K562 (cell line): ENCODE data around the gene RBBP4. TPM values are rescaled to one million over a fixed set of nuclear protein-coding genes. Genes with fewer than 3 reads are reported as not detected.

Source experiments
- ADNP ChIP-seq: fragments of 200-800 bp; sonication (Bioruptor generic); IDR thresholded peaks from 2 replicates; pipeline ENCODE4 v1.6.1; 2016; ENCODE audit warnings: missing genetic modification characterization, missing compliant biosample characterization
- CBFA2T2 ChIP-seq: fragments of 450-650 bp; conservative IDR thresholded peaks from 2 replicates; pipeline ENCODE4 v1.6.1; 2017; ENCODE audit warnings: mild to moderate bottlenecking
- CREB3L1 ChIP-seq: fragments of 450-650 bp; IDR thresholded peaks from 2 replicates; pipeline ENCODE4 v1.6.1; 2014; ENCODE audit warnings: low read depth, mild to moderate bottlenecking, moderate library complexity, borderline replicate concordance
- CUX1 ChIP-seq: fragments of 200-800 bp; sonication (Bioruptor generic); IDR thresholded peaks from 2 replicates; pipeline ENCODE4 v1.6.1; 2016; ENCODE audit warnings: missing genetic modification characterization, missing compliant biosample characterization
- E2F3 ChIP-seq: fragments of 250-450 bp; sonication (Bioruptor Pico); IDR thresholded peaks from 2 replicates; pipeline ENCODE4 v1.4.0; 2020; ENCODE audit warnings: mild to moderate bottlenecking
- HCFC1 ChIP-seq: IDR thresholded peaks from 2 replicates; pipeline ENCODE4 v1.6.1; 2012; ENCODE audit warnings: low read depth, low read length, improper control_type of control experiment
- HSF4 ChIP-seq: fragments of 250-450 bp; sonication (Bioruptor Pico); IDR thresholded peaks from 2 replicates; pipeline ENCODE4 v2.1.2; 2022; ENCODE audit warnings: mild to moderate bottlenecking, moderate library complexity, borderline replicate concordance
- MBD2 ChIP-seq: sonication (generic); IDR thresholded peaks from 2 replicates; pipeline ENCODE4 v1.6.1; 2016; ENCODE audit warnings: low read depth, borderline replicate concordance
- MNT ChIP-seq, 2 experiments: fragments of 450-650 bp; conservative IDR thresholded peaks; 2 replicates each; pipeline ENCODE4 v1.6.1; 2017; ENCODE audit warnings: mild to moderate bottlenecking in 2 of 2, moderate library complexity in 2 of 2
- NR1H2 ChIP-seq: sonication (generic); formaldehyde crosslinking; IDR thresholded peaks from 2 replicates; pipeline ENCODE4 v1.4.0; 2020; ENCODE audit warnings: mild to moderate bottlenecking, missing genetic modification reagents
- RBM34 ChIP-seq: fragments of 200-400 bp; formaldehyde crosslinking; IDR thresholded peaks from 2 replicates; pipeline ENCODE4 v1.6.1; 2018; ENCODE audit warnings: low read length, borderline replicate concordance; ENCODE audit not compliant: insufficient read depth
- RCOR1 ChIP-seq, 2 experiments: IDR thresholded peaks; 2 replicates each; pipeline ENCODE4 v1.6.1; 2012; ENCODE audit warnings: low read depth in 2 of 2, low read length in 2 of 2, borderline replicate concordance in 1 of 2, improper control_type of control experiment in 1 of 2
- RNF219 ChIP-seq: fragments of 250-450 bp; sonication (Bioruptor Pico); IDR thresholded peaks from 2 replicates; pipeline ENCODE4 v1.5.0; 2022; ENCODE audit warnings: mild to moderate bottlenecking
- SREBF2 ChIP-seq: sonication (generic); formaldehyde crosslinking; IDR thresholded peaks from 2 replicates; pipeline ENCODE4 v1.4.0; 2020; ENCODE audit warnings: mild to moderate bottlenecking, missing genetic modification reagents
- ZBTB7A ChIP-seq: IDR thresholded peaks from 2 replicates; pipeline ENCODE4 v1.6.1; 2011; ENCODE audit warnings: low read depth, mild to moderate bottlenecking, low read length, moderate library complexity, borderline replicate concordance; ENCODE audit not compliant: control insufficient read depth
- ZNF121 ChIP-seq: sonication (generic); formaldehyde crosslinking; conservative IDR thresholded peaks from 2 replicates; pipeline ENCODE4 v1.8.0; 2022; ENCODE audit warnings: missing genetic modification reagents
- ZNF644 ChIP-seq: fragments of 200-800 bp; sonication (Bioruptor generic); IDR thresholded peaks from 2 replicates; pipeline ENCODE4 v1.6.1; 2016; ENCODE audit warnings: low read depth, missing genetic modification characterization, missing compliant biosample characterization
- polyA plus RNA-seq, 8 experiments: library from polyadenylated mRNA; depleted of rRNA in 4 of 8; stranded (reverse) in 5 of 8; unstranded in 3 of 8; fragments of >200 nt; fragmentation: Nextera tagmentation in 2 of 8; fragmentation: Illumina TruSeq in 1 of 8; extraction: Ambion mirVana in 2 of 8; extraction: Trizol in 1 of 8; gene quantifications; 2 replicates each; pipeline versions ENCODE4 v1.2.1 to v1.2.3, GENCODE V29; 2011 to 2014; ENCODE audit warnings: inconsistent platforms in 1 of 8, missing spikeins in 1 of 8
- total RNA-seq, 7 experiments: library from RNA; depleted of rRNA in 6 of 7; stranded (reverse); fragments of >200 nt in 6 of 7; fragmentation: Illumina TruSeq in 2 of 7; extraction: Trizol in 2 of 7; gene quantifications; 2 replicates each; pipeline versions ENCODE4 v1.2.1 to v1.2.3, GENCODE V29; 2011 to 2021; ENCODE audit warnings: low replicate concordance in 1 of 7

RBBP4 gene
- total and polyA plus RNA-seq, 9 of the 15 experiments (the other 6 are each of a cell fraction or from before 2014, with no cell fraction given) = 185 to 409 (median 259) TPM

DNA sequence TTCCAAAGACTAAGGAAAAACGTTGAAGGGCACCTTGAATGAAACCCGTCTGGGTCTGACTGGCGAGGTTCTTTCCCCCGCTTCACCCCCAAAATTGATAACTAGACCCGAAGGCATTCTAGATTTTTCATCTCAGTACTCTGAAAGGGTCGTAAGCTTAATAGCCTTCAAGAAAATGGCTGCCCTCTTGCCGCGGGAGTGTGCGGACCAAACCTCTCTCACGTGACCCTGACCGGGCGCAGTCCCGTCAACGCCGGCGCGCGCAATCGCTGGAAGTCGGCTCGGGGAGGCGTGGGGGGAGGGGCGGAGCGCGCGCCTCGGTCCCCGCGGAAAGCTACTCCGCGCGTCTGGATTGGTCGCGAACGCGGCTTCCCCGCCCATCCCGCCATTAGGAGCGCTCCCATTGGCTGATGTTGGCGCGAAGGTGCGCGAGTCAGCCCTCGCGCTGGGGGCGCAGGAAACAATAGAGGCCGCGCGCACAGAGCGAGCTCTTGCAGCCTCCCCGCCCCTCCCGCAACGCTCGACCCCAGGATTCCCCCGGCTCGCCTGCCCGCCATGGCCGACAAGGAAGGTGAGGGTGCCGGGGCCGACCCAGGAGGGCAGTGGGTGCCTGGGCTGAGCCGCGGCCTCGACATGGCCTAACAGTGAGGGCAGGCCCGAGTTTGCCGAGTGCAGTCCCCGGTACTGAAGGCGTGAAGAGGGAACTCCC is at the start of gene RBBP4 (continued):
- TF ChIP-seq NR1H2 (CRISPR knock-in tag) = no peak
- no peak for TF ChIP-seq ADNP
- TF ChIP-seq HCFC1 = peak; percentile 66
- peak; percentile 96 for TF ChIP-seq HSF4 (CRISPR knock-in tag)
- TF ChIP-seq CUX1 = peak; percentile 100
- TF ChIP-seq MBD2 = peak; percentile 91; the same call in 1 of the 2 replicates
- peak; percentile 60 for TF ChIP-seq CBFA2T2
- peak; percentile 97 for TF ChIP-seq E2F3 (CRISPR knock-in tag)
- peak; percentile 88 to 93 for TF ChIP-seq MNT (conservative IDR thresholded peaks at IDR 0.05)
- TF ChIP-seq ZNF121 = no peak
- TF ChIP-seq ZNF644 (tag) = peak; percentile 99
- no peak for TF ChIP-seq RBM34
- TF ChIP-seq RCOR1 (IDR thresholded peaks at IDR 0.05; ENCODE audit: borderline replicate concordance in 1 of 2, low read depth in 2 of 2, low read length in 2 of 2) = no peak
- peak; percentile 62; the same call in 1 of the 2 replicates for TF ChIP-seq ZBTB7A
- TF ChIP-seq SREBF2 (CRISPR knock-in tag) = no peak
- 0 out of 2 replicates have a peak, but pooled peaks have one; percentile 67 for TF ChIP-seq RNF219 (CRISPR knock-in tag)
- peak; percentile 72 for TF ChIP-seq CREB3L1
